B cell (primary cell): Measurements from ENCODE around the gene ZNF428. TPM values are rescaled to one million over a fixed set of nuclear protein-coding genes. Genes with fewer than 3 reads are reported as not detected.
A peak's percentile ranks its signal among the peaks of the same experiment; 100 is the strongest.

ENCODE experiments used
- ATAC-seq: fragments of 200-7000 bp; cut with Tn5 transposase; one replicate; pipeline ENCODE4 v1.10.0; 2021; ENCODE audit warnings: low read depth, mild to moderate bottlenecking, moderate number of reproducible peaks, moderate library complexity
- CTCF ChIA-PET: fragments of 350-600 bp; sonication (Branson Sonifier 250); formaldehyde crosslinking; loops from one replicate; lab custom pipeline; 2021; ENCODE audit warnings: antibody characterized with exemption, inconsistent platforms; lab: Charles Lee
- POLR2A ChIA-PET: fragments of 350-600 bp; sonication (Branson Sonifier 250); formaldehyde crosslinking; loops from one replicate; lab custom pipeline; 2021; ENCODE audit warnings: antibody characterized with exemption; lab: Charles Lee
- DNase-seq: peaks from one replicate; pipeline ENCODE4 v3.0.0; 2013
- H2AFZ ChIP-seq: 2 replicates; pipeline ENCODE4 v1.6.1; 2012; ENCODE audit warnings: mild to moderate bottlenecking, low read depth, low read length; ENCODE audit not compliant: insufficient read depth, poor library complexity, severe bottlenecking
- H3K27ac ChIP-seq, 2 donors: 1 replicate in 1 of 2; 2 replicates in 1 of 2; pipeline ENCODE4 v1.5.1; 2012 to 2013; ENCODE audit warnings: low read length in 2 of 2, mild to moderate bottlenecking in 2 of 2, moderate library complexity in 1 of 2
- H3K27me3 ChIP-seq, 4 experiments: fragments of 200-600 bp in 1 of 4; sonication (generic) in 1 of 4; replicated peaks in 1 of 4; 1 replicate in 2 of 4; 2 replicates in 2 of 4; pipeline versions ENCODE4 v1.6.1 to v1.7.0; 2013 to 2016; ENCODE audit warnings: low read length in 3 of 4, mild to moderate bottlenecking in 2 of 4, mixed read lengths in 1 of 4, moderate library complexity in 1 of 4; ENCODE audit not compliant: insufficient read depth in 4 of 4, control insufficient read depth in 3 of 4; ENCODE audit errors: control extremely low read depth in 1 of 4
- H3K36me3 ChIP-seq, 2 experiments: replicated peaks in 1 of 2; 1 replicate in 1 of 2; 2 replicates in 1 of 2; pipeline versions ENCODE4 v1.6.1 to v1.7.1; 2013; ENCODE audit warnings: low read length in 1 of 2; ENCODE audit not compliant: insufficient read depth in 2 of 2, control insufficient read depth in 1 of 2; ENCODE audit errors: control extremely low read depth in 1 of 2, extremely low read depth in 1 of 2
- H3K4me1 ChIP-seq, 2 donors: fragments of 200-600 bp in 1 of 2; sonication (generic) in 1 of 2; 1 replicate in 1 of 2; 2 replicates in 1 of 2; pipeline versions ENCODE4 v1.5.1 to v1.6.1; 2013 to 2017; ENCODE audit warnings: low read length in 2 of 2; ENCODE audit not compliant: control insufficient read depth in 2 of 2, insufficient read depth in 2 of 2
- H3K4me2 ChIP-seq: replicated peaks from 2 replicates; pipeline ENCODE3; 2012; ENCODE audit warnings: mild to moderate bottlenecking, low read depth, low read length; ENCODE audit not compliant: poor library complexity, severe bottlenecking
- H3K4me3 ChIP-seq, 5 experiments: fragments of 200-600 bp in 1 of 5; sonication (generic) in 1 of 5; 1 replicate in 3 of 5; 2 replicates in 2 of 5; pipeline versions ENCODE4 v1.5.1 to v1.7.0; 2011 to 2016; ENCODE audit warnings: low read length in 4 of 5, mild to moderate bottlenecking in 4 of 5, low read depth in 2 of 5, control low read depth in 1 of 5, moderate library complexity in 1 of 5; ENCODE audit not compliant: insufficient read depth in 1 of 5; ENCODE audit errors: control extremely low read depth in 1 of 5, extremely low read depth in 1 of 5
- H3K79me2 ChIP-seq: fragments of 200-600 bp; sonication (generic); one replicate; pipeline ENCODE4 v1.6.0; 2016; ENCODE audit warnings: low read length; ENCODE audit not compliant: control insufficient read depth, insufficient read depth
- H3K9ac ChIP-seq: fragments of 200-600 bp; sonication (generic); 2 replicates; pipeline ENCODE4 v1.6.1; 2017; ENCODE audit warnings: mild to moderate bottlenecking, low read length, moderate library complexity
- H3K9me3 ChIP-seq, 3 donors: one replicate each; pipeline versions ENCODE4 v1.6.1 to v1.7.1; 2013; ENCODE audit warnings: low read length in 2 of 3; ENCODE audit not compliant: control insufficient read depth in 2 of 3, insufficient read depth in 1 of 3; ENCODE audit errors: control extremely low read depth in 1 of 3
- H4K20me1 ChIP-seq: 2 replicates; pipeline ENCODE4 v1.6.0; 2012; ENCODE audit warnings: mild to moderate bottlenecking, low read length; ENCODE audit not compliant: insufficient read depth, control insufficient read depth, poor library complexity, severe bottlenecking
- H3K27ac Mint-ChIP-seq: one replicate; pipeline ENCODE4 v1.8.0; 2021; ENCODE audit warnings: mixed read lengths
- H3K27me3 Mint-ChIP-seq: one replicate; pipeline ENCODE4 v1.8.0; 2021; ENCODE audit warnings: mixed read lengths
- H3K4me1 Mint-ChIP-seq: one replicate; pipeline ENCODE4 v1.8.0; 2021; ENCODE audit warnings: mixed read lengths
- H3K4me3 Mint-ChIP-seq: one replicate; pipeline ENCODE4 v1.8.0; 2021; ENCODE audit warnings: mixed read lengths
- H3K9me3 Mint-ChIP-seq: one replicate; pipeline ENCODE4 v1.8.0; 2022; ENCODE audit warnings: mixed read lengths; ENCODE audit not compliant: insufficient read depth
- CTCF ChIP-seq: fragments of 200-600 bp; IDR thresholded peaks from one replicate; pipeline ENCODE4 v1.8.0; 2022; ENCODE audit warnings: antibody characterized with exemption, mild to moderate bottlenecking
- EZH2 ChIP-seq: IDR thresholded peaks from 2 replicates; pipeline ENCODE4 v1.6.1; 2012; ENCODE audit warnings: borderline replicate concordance, low read depth, mild to moderate bottlenecking, moderate library complexity, low read length; ENCODE audit not compliant: insufficient read depth, poor library complexity, severe bottlenecking
- WGBS: methylation state at CpG from one replicate; pipeline ENCODE4 v1.1.5; 2013; ENCODE audit warnings: missing lambda C conversion rate; ENCODE audit not compliant: insufficient coverage; 5-methylcytosine and 5-hydroxymethylcytosine counted together
- intact Hi-C: fragments of 100-400 bp; cut with micrococcal nuclease; formaldehyde crosslinking; loops from one replicate; pipeline ENCODE4 v1.10.0; 2022
- polyA plus RNA-seq: library from polyadenylated mRNA; depleted of rRNA; stranded (reverse); fragments of >200 nt; gene quantifications from 2 replicates; pipeline ENCODE4 v1.2.3, GENCODE V29; 2012
- total RNA-seq, 2 donors: library from RNA; stranded (reverse); fragments of 120-200 nt in 1 of 2; gene quantifications; 1 replicate in 1 of 2; 2 replicates in 1 of 2; pipeline versions ENCODE4 v1.2.3 to v1.2.4, GENCODE V29; 2013 to 2022

The ZNF428 gene
- total and polyA plus RNA-seq, 2 donors (not counting 1 experiment from before 2014, with no cell fraction given): 16.9 to 19.7 TPM

DNA sequence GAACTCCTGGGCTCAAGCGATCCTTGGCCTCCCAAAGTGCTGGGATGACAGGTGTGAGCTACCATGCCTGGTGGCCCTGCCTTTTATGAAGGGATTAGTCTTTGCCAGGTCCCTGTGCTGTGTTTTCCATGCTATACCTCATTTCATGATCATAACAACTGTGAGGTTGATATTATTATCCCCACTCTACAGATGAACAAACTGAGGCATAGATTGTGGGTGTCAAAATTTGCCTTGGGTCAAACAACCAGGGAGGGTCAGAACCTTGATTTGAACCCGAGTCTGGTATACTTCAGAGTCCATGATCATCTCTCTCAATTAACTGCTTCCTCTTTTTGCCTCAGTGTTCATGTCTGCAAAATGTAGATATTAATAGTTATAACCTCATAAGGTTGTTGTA is 36.9 kb downstream of the ZNF428 start:
- intact Hi-C loops: no loop called here
- H2AFZ ChIP-seq: no peak overlapping the region
- no peaks in the 10 kb centered on the region for H3K36me3 ChIP-seq
- no peak overlapping the region for H3K4me2 ChIP-seq
- ATAC-seq: no peak
- H3K9ac ChIP-seq: no peak overlapping the region
- H3K4me3 ChIP-seq: no peak overlapping the region
- no peaks in the 10 kb centered on the region for H3K27me3 ChIP-seq
- peaks cover 53% of the 10 kb centered on the region for H3K4me1 Mint-ChIP-seq
- H3K27ac Mint-ChIP-seq: no peak overlapping the region
- H3K4me1 ChIP-seq: peaks cover 29 to 64% of the 10 kb centered on the region in 2 donors
- WGBS: 100% methylated on average over 1 of the region's 2 CpGs
- POLR2A ChIA-PET: no interaction called here
- H4K20me1 ChIP-seq: no peaks in the 10 kb centered on the region
- DNase-seq: no peak
- TF ChIP-seq EZH2: no peak
- no peak for TF ChIP-seq CTCF
- H3K9me3 ChIP-seq: peaks cover 0 to 8% (median 0%) of the 10 kb centered on the region in 3 donors
- no peak overlapping the region for H3K4me3 Mint-ChIP-seq
- H3K9me3 Mint-ChIP-seq: no peaks in the 10 kb centered on the region
- no peaks in the 10 kb centered on the region for H3K27me3 Mint-ChIP-seq
- peaks cover 11% of the 10 kb centered on the region for H3K79me2 ChIP-seq
- H3K27ac ChIP-seq: no peak overlapping the region
- CTCF ChIA-PET: no interaction called here

DNA sequence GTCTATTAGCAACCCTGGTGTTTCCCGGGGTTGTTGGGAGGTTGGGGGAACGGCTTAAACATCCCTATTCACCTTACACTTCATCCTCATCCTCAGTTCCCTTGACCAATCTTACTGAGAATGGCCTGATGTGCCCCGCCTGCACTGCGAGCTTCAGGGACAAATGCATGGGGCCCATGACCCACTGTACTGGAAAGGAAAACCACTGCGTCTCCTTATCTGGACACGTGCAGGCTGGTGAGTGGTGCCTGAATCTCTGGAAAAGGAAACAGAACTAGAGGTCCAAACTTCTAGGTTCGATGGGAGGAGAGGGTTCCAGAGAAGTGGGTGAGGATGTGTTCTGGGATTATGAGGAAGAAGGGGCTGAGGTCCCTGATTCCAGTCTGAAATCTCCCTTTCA is 38.0 kb downstream of the ZNF428 start:
- ATAC-seq: no peak
- 48% methylated on average over 4 of the region's 7 CpGs for WGBS
- Mint-ChIP-seq H3K27me3 (no peaks in the 10 kb centered on the region), H3K27ac (peak overlapping the region; percentile 46), H3K9me3 (no peaks in the 10 kb centered on the region), H3K4me1 (peaks cover 53% of the 10 kb centered on the region), H3K4me3 (peak overlapping the region; percentile 29)
- intact Hi-C loops: no loop called here
- Histone ChIP-seq H3K27ac (no peak overlapping the region), H2AFZ (no peak overlapping the region), H3K27me3 (no peaks in the 10 kb centered on the region), H3K4me3 (no peak overlapping the region), H3K79me2 (peaks cover 11% of the 10 kb centered on the region), H3K9ac (no peak overlapping the region), H3K4me2 (no peak overlapping the region), H4K20me1 (no peaks in the 10 kb centered on the region), H3K4me1 (peaks cover 29 to 65% of the 10 kb centered on the region in 2 donors), H3K36me3 (no peaks in the 10 kb centered on the region), H3K9me3 (peaks cover 0 to 8% (median 0%) of the 10 kb centered on the region in 3 donors)
- TF ChIP-seq EZH2: no peak
- TF ChIP-seq CTCF: no peak
- POLR2A ChIA-PET: interaction anchor here (0.7 kb wide), 1 partner anchor 49 kb away, joined by 5 read pairs; the partner anchor contains the start of gene ZNF575
- CTCF ChIA-PET: no interaction called here
- DNase-seq: no peak
